ENCODE results near the gene SEMA6C. TPM values are rescaled to one million over a fixed set of nuclear protein-coding genes. Genes with fewer than 3 reads are reported as not detected.

The SEMA6C gene
- total RNA-seq, 1 experiment from 2014 or later = 8.2 TPM

DNA sequence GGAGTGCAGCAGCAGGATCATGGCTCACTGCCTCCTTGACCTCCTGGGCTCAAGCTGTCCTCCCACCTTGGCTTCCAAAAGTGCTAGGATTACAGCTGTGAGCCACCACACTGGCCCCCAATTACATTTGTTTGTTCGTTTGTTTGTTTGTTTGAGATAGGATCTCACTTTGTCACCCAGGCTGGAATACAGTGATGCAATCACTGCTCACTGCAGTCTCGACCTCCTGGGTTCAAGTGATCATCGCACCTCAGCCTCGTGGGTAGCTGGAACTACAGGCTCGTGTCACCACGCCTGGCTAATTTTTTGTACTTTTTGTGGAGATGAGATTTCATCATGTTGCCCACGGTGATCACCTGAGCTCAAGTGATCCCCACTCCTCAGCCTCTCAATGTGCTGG lies 45.6 kb upstream of the SEMA6C start:
- ATAC-seq = no peak
- DNase-seq (ENCODE audit: low read depth, low spot score) = no peak
- no peaks in the 10 kb centered on the region for H3K27me3 ChIP-seq (ENCODE audit: insufficient read depth, low read length)
- intact Hi-C loops (cut with micrococcal nuclease) = no loop called here
- BruUV-seq (replicated peaks) = no TSS peak
- POLR2A ChIA-PET = no interaction called here
- no peak overlapping the region for H3K27ac ChIP-seq (ENCODE audit: low read depth, low read length)
- CTCF ChIA-PET = no interaction called here
- TF ChIP-seq SRF (IDR thresholded peaks at IDR 0.05; ENCODE audit: low read depth) = no peak
- no peak for TF ChIP-seq EGR1 (IDR thresholded peaks at IDR 0.05; ENCODE audit: low read depth)
- no peak for TF ChIP-seq JUND (IDR thresholded peaks at IDR 0.05)
- TF ChIP-seq, protein P1, sequence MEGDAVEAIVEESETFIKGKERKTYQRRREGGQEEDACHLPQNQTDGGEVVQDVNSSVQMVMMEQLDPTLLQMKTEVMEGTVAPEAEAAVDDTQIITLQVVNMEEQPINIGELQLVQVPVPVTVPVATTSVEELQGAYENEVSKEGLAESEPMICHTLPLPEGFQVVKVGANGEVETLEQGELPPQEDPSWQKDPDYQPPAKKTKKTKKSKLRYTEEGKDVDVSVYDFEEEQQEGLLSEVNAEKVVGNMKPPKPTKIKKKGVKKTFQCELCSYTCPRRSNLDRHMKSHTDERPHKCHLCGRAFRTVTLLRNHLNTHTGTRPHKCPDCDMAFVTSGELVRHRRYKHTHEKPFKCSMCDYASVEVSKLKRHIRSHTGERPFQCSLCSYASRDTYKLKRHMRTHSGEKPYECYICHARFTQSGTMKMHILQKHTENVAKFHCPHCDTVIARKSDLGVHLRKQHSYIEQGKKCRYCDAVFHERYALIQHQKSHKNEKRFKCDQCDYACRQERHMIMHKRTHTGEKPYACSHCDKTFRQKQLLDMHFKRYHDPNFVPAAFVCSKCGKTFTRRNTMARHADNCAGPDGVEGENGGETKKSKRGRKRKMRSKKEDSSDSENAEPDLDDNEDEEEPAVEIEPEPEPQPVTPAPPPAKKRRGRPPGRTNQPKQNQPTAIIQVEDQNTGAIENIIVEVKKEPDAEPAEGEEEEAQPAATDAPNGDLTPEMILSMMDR (IDR thresholded peaks at IDR 0.05 in 2 of 3, conservative IDR thresholded peaks at IDR 0.05 in 1 of 3; ENCODE audit: borderline replicate concordance in 1 of 3, insufficient read depth in 1 of 3, low read depth in 2 of 3, low read length in 2 of 3) = no peak
- no peak for TF ChIP-seq ELF1 (IDR thresholded peaks at IDR 0.05; ENCODE audit: borderline replicate concordance, low read depth)
- TF ChIP-seq YY1 (IDR thresholded peaks at IDR 0.05; ENCODE audit: extremely low read depth, insufficient replicate concordance, low read depth, low read length) = no peak
- no peak overlapping the region for H3K4me3 ChIP-seq (replicated peaks in 1 of 2; ENCODE audit: low read depth in 1 of 2, low read length in 2 of 2)
- no peaks in the 10 kb centered on the region for H3K36me3 ChIP-seq (ENCODE audit: control insufficient read depth in 1 of 2, insufficient read depth in 2 of 2, low read length in 2 of 2)
- H4K20me1 ChIP-seq (ENCODE audit: insufficient read depth) = no peaks in the 10 kb centered on the region
- no peak overlapping the region for H2AFZ ChIP-seq (ENCODE audit: low read depth, low read length, poor library complexity, severe bottlenecking)
- no peaks in the 10 kb centered on the region for H3K9me2 ChIP-seq (ENCODE audit: insufficient read depth)
- peaks cover 47% of the 10 kb centered on the region for H3K79me2 ChIP-seq (ENCODE audit: insufficient read depth, low read length)
- H3K9ac ChIP-seq (ENCODE audit: low read length) = no peak overlapping the region
- H3K4me2 ChIP-seq (ENCODE audit: low read length) = no peak overlapping the region
- H3K9me3 ChIP-seq (ENCODE audit: control insufficient read depth in 1 of 2, insufficient read depth in 1 of 2, low read depth in 1 of 2, low read length in 2 of 2) = no peaks in the 10 kb centered on the region
- RAD21 ChIA-PET (ENCODE audit: low non-redundant PET in 1 of 2, low total read pairs in 2 of 2, uncharacterized antibody in 2 of 2, unreplicated experiment in 2 of 2) = interaction anchor here in 1 of 2 experiments (0.6 kb wide), 1 partner anchor 30 kb away, joined by 3 read pairs; no protein-coding TSS in a partner anchor
- peaks cover 20 to 39% of the 10 kb centered on the region in 2 experiments for H3K4me1 ChIP-seq (ENCODE audit: control insufficient read depth in 1 of 2, insufficient read depth in 2 of 2, low read length in 2 of 2)

Measured in HCT116 (cell line).